H9 (cell line): ENCODE measurements around the gene TNRC18. TPM values are rescaled to one million over a fixed set of nuclear protein-coding genes. Genes with fewer than 3 reads are reported as not detected.

ENCODE experiments used
- DNase-seq: peaks from one replicate; pipeline ENCODE4 v3.0.0-alpha.2; 2017
- H2AFZ ChIP-seq: one replicate; pipeline ENCODE4 v1.6.1; 2013; ENCODE audit warnings: mild to moderate bottlenecking, low read length, control low read depth, moderate library complexity
- H2AK5ac ChIP-seq: 2 replicates; pipeline ENCODE4 v1.6.1; 2013; ENCODE audit warnings: low read length, control low read depth, mixed read lengths; ENCODE audit not compliant: insufficient read length
- H2BK120ac ChIP-seq: one replicate; pipeline ENCODE4 v1.6.1; 2013; ENCODE audit warnings: low read depth, mild to moderate bottlenecking, low read length, control low read depth, inconsistent platforms; ENCODE audit not compliant: poor library complexity, severe bottlenecking
- H2BK12ac ChIP-seq: 2 replicates; pipeline ENCODE4 v1.6.1; 2013; ENCODE audit warnings: low read length, control low read depth, mixed read lengths, low read depth; ENCODE audit not compliant: insufficient read length
- H2BK15ac ChIP-seq: 2 replicates; pipeline ENCODE4 v1.6.1; 2013; ENCODE audit warnings: low read depth, low read length, control low read depth
- H2BK20ac ChIP-seq: one replicate; pipeline ENCODE4 v1.6.1; 2013; ENCODE audit warnings: low read depth, mild to moderate bottlenecking, low read length, control low read depth, inconsistent platforms; ENCODE audit not compliant: poor library complexity, severe bottlenecking
- H2BK5ac ChIP-seq: 2 replicates; pipeline ENCODE4 v1.6.1; 2013; ENCODE audit warnings: low read length, control low read depth, mixed read lengths; ENCODE audit not compliant: insufficient read length
- H3K14ac ChIP-seq: 2 replicates; pipeline ENCODE4 v1.6.1; 2013; ENCODE audit warnings: low read length, control low read depth; ENCODE audit not compliant: insufficient read depth
- H3K18ac ChIP-seq: 2 replicates; pipeline ENCODE4 v1.6.1; 2013; ENCODE audit warnings: low read depth, mild to moderate bottlenecking, mixed read lengths, low read length, control low read depth; ENCODE audit not compliant: insufficient read length
- H3K23ac ChIP-seq: 2 replicates; pipeline ENCODE4 v1.6.1; 2013; ENCODE audit warnings: low read length, control low read depth, mixed read lengths, low read depth; ENCODE audit not compliant: insufficient read length
- H3K23me2 ChIP-seq: 2 replicates; pipeline ENCODE4 v1.6.1; 2013; ENCODE audit warnings: low read depth, mild to moderate bottlenecking, mixed read lengths, low read length, control low read depth; ENCODE audit not compliant: insufficient read length, poor library complexity, severe bottlenecking
- H3K27ac ChIP-seq: 2 replicates; pipeline ENCODE4 v1.5.1; 2013; ENCODE audit warnings: low read length, control low read depth, mixed read lengths, low read depth; ENCODE audit not compliant: insufficient read length
- H3K27me3 ChIP-seq: 2 replicates; pipeline ENCODE4 v1.6.1; 2013; ENCODE audit warnings: low read length, control low read depth, inconsistent platforms; ENCODE audit not compliant: insufficient read depth
- H3K4ac ChIP-seq: 2 replicates; pipeline ENCODE4 v1.6.1; 2013; ENCODE audit warnings: low read depth, mild to moderate bottlenecking, control low read depth, inconsistent platforms, low read length, moderate library complexity
- H3K4me1 ChIP-seq: 2 replicates; pipeline ENCODE4 v1.6.1; 2013; ENCODE audit warnings: low read length, control low read depth, inconsistent platforms; ENCODE audit not compliant: insufficient read depth
- H3K4me2 ChIP-seq: 2 replicates; pipeline ENCODE4 v1.6.1; 2013; ENCODE audit warnings: low read length, control low read depth, mixed read lengths; ENCODE audit not compliant: insufficient read length, insufficient read depth
- H3K56ac ChIP-seq: 2 replicates; pipeline ENCODE4 v1.6.1; 2013; ENCODE audit warnings: low read depth, mild to moderate bottlenecking, mixed read lengths, low read length, control low read depth; ENCODE audit not compliant: insufficient read length
- H3K79me1 ChIP-seq: 2 replicates; pipeline ENCODE4 v1.6.1; 2013; ENCODE audit warnings: low read depth, mild to moderate bottlenecking, moderate library complexity, low read length, control low read depth, inconsistent platforms; ENCODE audit not compliant: insufficient read depth, poor library complexity, severe bottlenecking
- H3K79me2 ChIP-seq: 2 replicates; pipeline ENCODE4 v1.6.1; 2013; ENCODE audit warnings: low read length, control low read depth, inconsistent platforms; ENCODE audit not compliant: insufficient read depth
- H3K9ac ChIP-seq: 2 replicates; pipeline ENCODE4 v1.6.1; 2013; ENCODE audit warnings: low read length, control low read depth, mixed read lengths; ENCODE audit not compliant: insufficient read length; ENCODE audit errors: extremely low read depth
- H3K9me3 ChIP-seq: one replicate; pipeline ENCODE4 v1.6.1; 2013; ENCODE audit warnings: low read depth, low read length, inconsistent platforms; ENCODE audit not compliant: control insufficient read depth
- H3T11ph ChIP-seq: one replicate; pipeline ENCODE4 v1.6.1; 2013; ENCODE audit warnings: mild to moderate bottlenecking, low read length, control low read depth, inconsistent platforms
- H4K20me1 ChIP-seq: one replicate; pipeline ENCODE4 v1.6.1; 2013; ENCODE audit not compliant: control insufficient read depth, insufficient read length, insufficient read depth
- H4K5ac ChIP-seq: 2 replicates; pipeline ENCODE4 v1.6.1; 2013; ENCODE audit warnings: low read depth, mild to moderate bottlenecking, mixed read lengths, low read length, control low read depth; ENCODE audit not compliant: insufficient read length
- H4K8ac ChIP-seq: replicated peaks from 2 replicates; pipeline ENCODE4 v1.6.1; 2013; ENCODE audit warnings: low read length, control low read depth, mixed read lengths, low read depth; ENCODE audit not compliant: insufficient read length
- H4K91ac ChIP-seq: 2 replicates; pipeline ENCODE4 v1.6.1; 2013; ENCODE audit warnings: low read depth, mild to moderate bottlenecking, moderate library complexity, mixed read lengths, low read length, control low read depth; ENCODE audit not compliant: insufficient read length
- H3K27ac Mint-ChIP-seq, 3 experiments: 2 replicates in 2 of 3; 3 replicates in 1 of 3; pipeline ENCODE4 v1.8.0; 2020 to 2021; ENCODE audit warnings: mixed read lengths in 3 of 3, mild to moderate bottlenecking in 1 of 3, moderate library complexity in 1 of 3
- H3K27me3 Mint-ChIP-seq: 2 replicates; pipeline ENCODE4 v1.8.0; 2021; ENCODE audit warnings: low read depth, mild to moderate bottlenecking, moderate library complexity, mixed read lengths
- H3K36me3 Mint-ChIP-seq, 3 experiments: 2 replicates in 2 of 3; 3 replicates in 1 of 3; pipeline ENCODE4 v1.8.0; 2020 to 2021; ENCODE audit warnings: low read depth in 3 of 3, mixed read lengths in 3 of 3; ENCODE audit not compliant: insufficient read depth in 1 of 3
- H3K4me1 Mint-ChIP-seq, 2 experiments: 2 replicates each; pipeline ENCODE4 v1.8.0; 2020; ENCODE audit warnings: mixed read lengths in 2 of 2
- H3K4me3 Mint-ChIP-seq, 2 experiments: 2 replicates in 1 of 2; 3 replicates in 1 of 2; pipeline ENCODE4 v1.8.0; 2020 to 2021; ENCODE audit warnings: mild to moderate bottlenecking in 2 of 2, mixed read lengths in 2 of 2, moderate library complexity in 1 of 2
- H3K9me3 Mint-ChIP-seq, 2 experiments: 2 replicates in 1 of 2; 3 replicates in 1 of 2; pipeline ENCODE4 v1.8.0; 2020; ENCODE audit warnings: mild to moderate bottlenecking in 2 of 2, mixed read lengths in 2 of 2, moderate library complexity in 1 of 2
- CTCF ChIP-seq: fragments of 200-600 bp; sonication (generic); conservative IDR thresholded peaks from 3 replicates; pipeline ENCODE4 v1.8.0; 2021; ENCODE audit warnings: antibody characterized with exemption, mild to moderate bottlenecking
- WGBS: extraction: QIAGEN DNeasy Blood & Tissue Kit; methylation state at CpG from one replicate; pipeline ENCODE4 v1.1.7; 2013; ENCODE audit warnings: missing lambda C conversion rate, low lambda C conversion rate, mixed read lengths; ENCODE audit not compliant: insufficient read length; ENCODE audit errors: extremely low coverage; 5-methylcytosine and 5-hydroxymethylcytosine counted together
- total RNA-seq: library from RNA; stranded (reverse); gene quantifications from 2 replicates; pipeline ENCODE4 v1.2.1, GENCODE V29; 2021

TNRC18 gene
- total RNA-seq, 1 experiment from 2014 or later: 21.2 TPM

- Mint-ChIP-seq H3K27me3 (peaks cover 37% of the 10 kb centered on the region), H3K4me1 (peaks cover 0 to 19% of the 10 kb centered on the region in 2 experiments; a peak in 2 of 4 replicates), H3K27ac (no peak overlapping the region), H3K36me3 (no peaks in the 10 kb centered on the region), H3K9me3 (no peaks in the 10 kb centered on the region), H3K4me3 (peak overlapping the region; percentile 48 to 71; a peak in 4 of 5 replicates)
- Histone ChIP-seq H2BK15ac (no peak overlapping the region), H2BK5ac (no peak overlapping the region), H3K23me2 (no peaks in the 10 kb centered on the region), H4K5ac (no peak overlapping the region), H3K79me2 (no peaks in the 10 kb centered on the region), H2BK12ac (no peak overlapping the region), H3K4me2 (peak overlapping the region; percentile 43), H4K20me1 (no peaks in the 10 kb centered on the region), H3K56ac (no peak overlapping the region), H3K9me3 (no peaks in the 10 kb centered on the region), H3K79me1 (no peaks in the 10 kb centered on the region), H3K4ac (no peak overlapping the region), H2AK5ac (no peak overlapping the region), H4K8ac (no peak overlapping the region), H2BK120ac (no peak overlapping the region), H3K9ac (no peak overlapping the region), H3K27ac (no peak overlapping the region), H3K14ac (no peak overlapping the region), H3T11ph (no peak overlapping the region), H2BK20ac (no peak overlapping the region), H3K27me3 (peaks cover 2% of the 10 kb centered on the region; the same call in 1 of the 2 replicates), H4K91ac (no peak overlapping the region), H3K18ac (no peak overlapping the region), H3K23ac (no peak overlapping the region), H3K4me1 (no peaks in the 10 kb centered on the region), H2AFZ (no peak overlapping the region)
- WGBS: no CpG with 5 or more reads among the region's 46 CpGs
- no peak for TF ChIP-seq CTCF
- DNase-seq: no peak
Measured at GRCh38 chr7:5283421-5284303, 140.0 kb downstream of the TNRC18 start.
